ENCODE measurements around the gene RGSL1. TPM values are rescaled to one million over a fixed set of nuclear protein-coding genes. Genes with fewer than 3 reads are reported as not detected.
A peak's percentile ranks its signal among the peaks of the same experiment; 100 is the strongest.

The RGSL1 gene
- total and polyA plus RNA-seq, 9 of the 15 experiments (the other 6 are each of a cell fraction or from before 2014, with no cell fraction given): 0.03 TPM; not detected in 8

DNA sequence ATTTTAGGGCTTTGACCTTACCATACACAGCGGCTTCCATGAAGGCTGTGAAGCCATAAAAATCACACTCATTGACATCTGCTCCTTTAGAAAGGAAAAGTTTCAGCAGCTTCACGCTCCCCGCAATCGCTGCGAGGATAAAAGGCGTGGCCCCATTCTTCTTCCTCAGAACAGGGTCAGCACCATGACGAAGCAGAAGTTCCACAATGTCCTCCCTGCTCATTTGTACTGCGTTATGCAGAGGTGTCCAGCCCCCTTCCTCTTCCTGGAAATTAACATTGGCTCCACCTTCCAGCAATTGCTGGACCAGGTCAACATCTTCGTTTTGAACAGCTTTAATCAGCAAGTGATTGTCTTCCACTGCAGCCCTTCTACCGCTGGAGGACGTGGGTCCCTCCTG, 136.4 kb downstream of the RGSL1 start (continued):
- TF ChIP-seq ZBTB34 (CRISPR knock-in tag; IDR thresholded peaks at IDR 0.05) (no peak), ZNF134 (CRISPR knock-in tag; conservative IDR thresholded peaks at IDR 0.05) (0 out of 2 replicates have a peak, but pooled peaks have one; percentile 29), RBBP5 (IDR thresholded peaks at IDR 0.05; ENCODE audit: borderline replicate concordance, insufficient read depth, low read length, poor library complexity, severe bottlenecking) (peak; percentile 15)

DNA sequence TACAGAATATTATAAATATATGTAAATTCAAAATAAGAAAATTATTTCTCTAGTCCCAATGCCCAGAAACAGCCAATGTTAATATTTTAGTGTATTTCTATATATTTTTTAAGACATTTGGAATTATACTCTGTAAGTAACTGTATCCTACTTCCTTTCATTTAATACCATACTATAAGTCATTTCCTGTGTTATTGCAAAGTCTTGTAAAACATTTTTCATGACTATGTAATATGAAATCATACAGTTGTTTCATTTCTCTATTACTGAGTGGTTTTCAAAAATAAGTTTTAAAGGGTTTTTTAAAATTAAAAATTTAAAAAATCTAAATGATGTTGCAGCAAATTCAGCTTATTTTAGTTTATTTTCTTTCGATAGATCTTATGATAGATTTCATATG, 137.1 kb downstream of the RGSL1 start:
- 0% methylated on average over 1 of the region's 1 CpG for WGBS (ENCODE audit: insufficient coverage, low coverage, missing lambda C conversion rate)
- POLR2A ChIA-PET: interaction anchor here (0.5 to 0.9 kb wide), 2 partner anchors 9 to 153 kb away, joined by 3 read pairs; no protein-coding TSS in a partner anchor
- FAIRE-seq: no peak
- TF ChIP-seq CTBP1 (IDR thresholded peaks at IDR 0.05; ENCODE audit: borderline replicate concordance) (no peak), MTA2 (IDR thresholded peaks at IDR 0.05; ENCODE audit: low read depth) (no peak), STAT5B (CRISPR knock-in tag; IDR thresholded peaks at IDR 0.05) (no peak), HDAC1 (IDR thresholded peaks at IDR 0.05) (no peak), ZNF174 (CRISPR knock-in tag; IDR thresholded peaks at IDR 0.05) (no peak), ADNP (tag; IDR thresholded peaks at IDR 0.05) (0 out of 2 replicates have a peak, but pooled peaks have one; percentile 16), MEF2D (tag; conservative IDR thresholded peaks at IDR 0.05; ENCODE audit: low read depth) (no peak), RNF2 (IDR thresholded peaks at IDR 0.05) (no peak), GABPA (tag; conservative IDR thresholded peaks at IDR 0.05; ENCODE audit: low read depth) (no peak), ZNF146 (CRISPR knock-in tag; IDR thresholded peaks at IDR 0.05; ENCODE audit: unreplicated experiment) (peak; percentile 89), NCOA1 (IDR thresholded peaks at IDR 0.05; ENCODE audit: low read depth) (no peak)
- TF ChIP-seq, protein P1, sequence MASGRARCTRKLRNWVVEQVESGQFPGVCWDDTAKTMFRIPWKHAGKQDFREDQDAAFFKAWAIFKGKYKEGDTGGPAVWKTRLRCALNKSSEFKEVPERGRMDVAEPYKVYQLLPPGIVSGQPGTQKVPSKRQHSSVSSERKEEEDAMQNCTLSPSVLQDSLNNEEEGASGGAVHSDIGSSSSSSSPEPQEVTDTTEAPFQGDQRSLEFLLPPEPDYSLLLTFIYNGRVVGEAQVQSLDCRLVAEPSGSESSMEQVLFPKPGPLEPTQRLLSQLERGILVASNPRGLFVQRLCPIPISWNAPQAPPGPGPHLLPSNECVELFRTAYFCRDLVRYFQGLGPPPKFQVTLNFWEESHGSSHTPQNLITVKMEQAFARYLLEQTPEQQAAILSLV (tag; IDR thresholded peaks at IDR 0.05): no peak
- TF ChIP-seq, protein P2, sequence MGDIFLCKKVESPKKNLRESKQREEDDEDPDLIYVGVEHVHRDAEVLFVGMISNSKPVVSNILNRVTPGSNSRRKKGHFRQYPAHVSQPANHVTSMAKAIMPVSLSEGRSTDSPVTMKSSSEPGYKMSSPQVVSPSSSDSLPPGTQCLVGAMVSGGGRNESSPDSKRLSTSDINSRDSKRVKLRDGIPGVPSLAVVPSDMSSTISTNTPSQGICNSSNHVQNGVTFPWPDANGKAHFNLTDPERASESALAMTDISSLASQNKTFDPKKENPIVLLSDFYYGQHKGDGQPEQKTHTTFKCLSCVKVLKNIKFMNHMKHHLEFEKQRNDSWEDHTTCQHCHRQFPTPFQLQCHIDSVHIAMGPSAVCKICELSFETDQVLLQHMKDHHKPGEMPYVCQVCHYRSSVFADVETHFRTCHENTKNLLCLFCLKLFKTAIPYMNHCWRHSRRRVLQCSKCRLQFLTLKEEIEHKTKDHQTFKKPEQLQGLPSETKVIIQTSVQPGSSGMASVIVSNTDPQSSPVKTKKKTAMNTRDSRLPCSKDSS (IDR thresholded peaks at IDR 0.05; ENCODE audit: low read depth, partially characterized antibody): no peak

More for the DNA sequence above, 137.1 kb downstream of the RGSL1 start:
- DNase-seq (ENCODE audit: extremely low read depth in 1 of 4, low spot score in 3 of 4) (no peak), ATAC-seq (no peak)
- Histone ChIP-seq H3K27ac (ENCODE audit: extremely low read depth, low read depth, low read length) (no peak overlapping the region), H3K4me3 (no peak overlapping the region), H3K9ac (ENCODE audit: insufficient read depth in 1 of 2, low read depth in 2 of 2, low read length in 2 of 2) (no peak overlapping the region), H3K9me3 (replicated peaks; ENCODE audit: control insufficient read depth, insufficient read depth, low read depth, low read length) (no peaks in the 10 kb centered on the region), H3K9me1 (ENCODE audit: control insufficient read depth, insufficient read depth, low read length) (no peaks in the 10 kb centered on the region), H3K79me2 (ENCODE audit: control insufficient read depth, insufficient read depth, low read length) (no peaks in the 10 kb centered on the region), H3K4me1 (replicated peaks in 1 of 2; ENCODE audit: control insufficient read depth in 2 of 2, insufficient read depth in 2 of 2, low read length in 2 of 2) (peaks cover 0 to 42% of the 10 kb centered on the region in 2 experiments; a peak in 4 of 5 replicates), H3K27me3 (ENCODE audit: control insufficient read depth in 2 of 2, insufficient read depth in 2 of 2, low read length in 2 of 2) (peaks cover 0 to 3% of the 10 kb centered on the region in 2 experiments; a peak in 1 of 5 replicates), H3K4me2 (ENCODE audit: insufficient read depth, low read length) (no peak overlapping the region), H4K20me1 (replicated peaks; ENCODE audit: control insufficient read depth, insufficient read depth, low read length) (no peaks in the 10 kb centered on the region), H3K36me3 (ENCODE audit: control insufficient read depth, insufficient read depth, low read length) (peaks cover 3% of the 10 kb centered on the region; the same call in 2 of the 3 replicates), H2AFZ (ENCODE audit: low read depth, low read length) (no peak overlapping the region)
- BruUV-seq (replicated peaks): no TSS peak
- in situ Hi-C loops (cut with MboI): loop anchor here (10.0 kb wide), 1 partner anchor 282 kb away; no protein-coding TSS in a partner anchor
- CTCF ChIA-PET (ENCODE audit: low intra/inter-chr PET ratio): no interaction called here
- intact Hi-C loops (cut with micrococcal nuclease): loop anchor here (10.0 kb wide), 1 partner anchor 282 kb away; no protein-coding TSS in a partner anchor
